ENCODE results near the gene CHDH.

Gene CHDH

GRCh38 chr3:53806182-53807116 lies 39.8 kb downstream of the CHDH start:
- DNase-seq, result no peak

GRCh38 chr3:53805463-53806159 lies 40.6 kb downstream of the CHDH start:
- DNase-seq, result no peak

DNA sequence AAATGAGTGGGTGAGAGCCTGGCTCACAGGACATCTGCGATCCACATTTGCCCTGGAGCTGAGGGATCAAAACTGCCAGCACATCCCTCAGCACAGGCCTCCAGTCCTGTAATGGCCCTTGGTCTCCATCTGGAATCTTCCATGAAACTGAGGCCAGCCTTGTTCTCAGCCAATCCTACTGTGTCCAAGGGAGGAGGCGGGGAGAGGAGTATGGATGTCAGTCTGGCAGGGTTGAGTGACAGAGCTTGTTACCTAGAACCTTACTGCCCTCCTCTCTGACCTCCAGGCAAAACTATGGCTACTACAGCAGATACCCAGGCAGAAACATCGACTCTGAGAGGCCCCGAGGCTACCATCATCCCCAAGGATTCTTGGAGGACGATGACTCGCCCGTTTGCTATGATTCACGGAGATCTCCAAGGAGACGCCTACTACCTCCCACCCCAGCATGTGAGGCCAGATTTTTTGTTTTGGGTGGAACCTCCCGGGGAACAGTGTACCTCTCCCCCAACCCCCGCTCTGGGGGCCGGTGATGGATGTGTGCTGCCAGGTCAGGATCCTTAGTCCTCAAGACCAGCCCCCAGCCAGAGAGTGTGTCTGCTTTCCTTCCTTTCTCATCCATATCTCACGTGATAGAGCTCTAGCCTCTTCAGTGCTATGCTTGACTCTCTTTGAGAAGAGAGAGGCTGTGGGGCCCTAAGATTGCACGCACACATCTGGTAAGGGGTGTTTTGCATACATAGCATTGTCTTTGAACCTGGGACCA lies 41.3 kb downstream of the CHDH start:
- no peak for DNase-seq

GRCh38 chr3:53803816-53804695 lies 42.2 kb downstream of the CHDH start:
- DNase-seq, result no peak

DNA sequence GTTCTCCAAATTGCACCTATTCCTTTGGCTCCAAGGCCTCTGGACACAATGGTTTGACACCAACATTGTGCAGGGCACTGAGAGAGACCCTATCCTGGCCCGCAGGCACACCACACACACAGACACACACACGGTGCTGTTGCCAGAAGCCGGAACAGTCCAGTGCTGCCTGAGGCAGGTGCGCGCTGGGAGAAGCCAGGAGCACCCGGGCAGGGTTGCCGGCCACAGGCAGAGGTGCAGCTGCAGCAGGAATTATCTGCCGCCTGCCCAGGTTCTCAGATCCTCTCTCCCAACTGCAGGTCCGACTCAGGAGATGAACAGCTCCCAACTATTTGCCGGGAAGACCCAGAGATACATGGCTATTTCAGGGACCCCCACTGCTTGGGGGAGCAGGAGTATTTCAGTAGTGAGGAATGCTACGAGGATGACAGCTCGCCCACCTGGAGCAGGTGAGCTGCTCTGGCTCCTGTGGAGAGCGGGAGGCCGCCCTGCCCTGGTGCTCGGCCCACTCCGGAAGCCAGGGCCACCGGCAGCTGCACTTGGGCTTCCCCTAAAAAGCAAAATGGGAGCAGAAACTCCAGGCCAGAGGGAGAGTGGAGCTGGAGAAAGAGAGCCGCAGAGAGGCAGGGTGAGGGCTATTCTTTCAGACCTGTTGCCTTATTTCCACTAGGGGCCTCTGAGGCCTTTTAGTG lies 42.9 kb downstream of the CHDH start:
- DNase-seq, result no peak

GRCh38 chr3:53802256-53802880 lies 43.9 kb downstream of the CHDH start:
- no peak for DNase-seq

DNA sequence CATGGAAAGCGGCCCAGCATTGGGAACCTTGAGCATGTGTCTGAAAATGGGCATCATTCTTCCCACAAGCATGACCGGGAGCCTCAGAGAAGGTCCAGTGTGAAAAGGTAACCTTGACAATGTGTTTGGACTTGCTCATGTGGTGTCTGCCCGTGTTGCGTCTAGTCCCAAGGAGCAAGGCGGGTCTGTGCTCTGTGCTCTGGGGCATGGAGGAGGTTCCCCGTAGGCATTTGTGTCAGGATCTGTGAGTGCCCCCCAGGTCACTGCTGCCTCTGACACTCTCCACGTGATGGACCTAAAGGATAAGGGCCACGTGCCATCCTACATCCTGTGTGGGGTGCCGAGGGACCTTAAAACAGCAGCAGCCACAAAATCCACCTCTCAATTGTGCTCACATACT lies 44.9 kb downstream of the CHDH start:
- no peak for DNase-seq

DNA sequence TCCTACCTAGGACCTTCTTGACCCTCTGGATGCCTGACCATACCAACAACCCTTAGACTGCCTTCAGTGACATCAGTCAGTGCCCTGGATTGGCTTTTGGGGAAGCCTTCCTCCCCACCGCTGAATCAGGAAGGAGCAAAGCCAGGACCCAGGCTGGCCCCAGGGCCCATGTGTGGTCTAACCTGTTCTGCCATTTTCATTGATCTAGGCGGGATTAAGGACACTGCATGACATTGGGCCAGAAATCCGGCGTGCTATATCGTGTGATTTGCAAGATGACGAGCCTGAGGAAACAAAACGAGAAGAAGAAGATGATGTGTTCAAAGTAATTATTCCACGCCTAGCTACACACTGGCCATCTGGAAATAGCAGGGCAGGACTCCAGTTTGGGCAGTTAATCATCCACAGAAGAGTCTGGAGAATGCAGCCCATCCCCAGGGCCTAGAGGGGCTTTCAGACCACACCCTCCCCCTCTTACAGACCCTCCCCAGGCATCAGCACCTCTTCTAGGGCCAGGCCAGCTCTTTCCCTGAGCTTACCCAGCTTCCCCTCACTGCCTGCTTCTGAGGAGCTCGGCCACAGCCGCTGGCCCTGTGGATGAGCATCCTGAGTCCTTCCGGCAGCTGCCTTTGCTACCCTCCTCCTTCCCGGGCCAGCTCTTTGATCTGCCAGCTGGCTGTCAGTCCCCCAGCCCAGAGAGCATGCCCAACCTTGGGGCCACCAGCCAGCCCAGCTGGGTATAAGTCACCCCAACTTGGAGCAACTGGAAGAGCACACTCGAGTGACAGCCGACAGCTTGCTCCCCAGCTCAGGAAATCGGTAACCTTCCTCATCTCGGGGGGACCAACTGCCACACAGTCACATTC lies 45.9 kb downstream of the CHDH start:
- DNase-seq, result no peak

DNA sequence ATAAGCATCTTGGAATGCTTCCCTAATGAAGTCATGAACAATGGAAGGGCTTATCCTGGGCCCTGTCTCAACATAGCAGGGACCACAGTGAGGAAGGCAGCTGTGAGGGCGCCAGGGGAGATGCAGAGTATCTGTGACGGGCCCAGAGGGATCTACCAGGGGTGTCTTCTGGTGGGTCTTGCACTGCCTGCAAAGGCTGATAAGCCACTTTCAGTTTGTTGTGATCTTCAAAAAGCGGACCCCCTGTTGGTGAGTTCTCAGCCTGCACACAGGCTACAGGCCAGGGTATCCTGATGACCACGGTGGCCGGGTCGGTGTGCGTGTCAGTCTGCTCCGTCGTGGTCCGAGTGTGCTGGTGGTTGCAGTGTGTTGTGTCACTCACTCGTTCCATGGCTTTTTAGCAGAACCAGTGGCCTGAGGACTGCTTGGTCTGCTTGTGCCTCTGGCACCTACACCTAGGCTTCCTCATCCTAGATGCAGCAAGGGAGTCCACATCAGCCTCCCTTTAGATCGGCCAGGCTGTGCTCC lies 46.8 kb downstream of the CHDH start:
- no peak for DNase-seq

GRCh38 chr3:53798144-53798543 lies 48.1 kb downstream of the CHDH start:
- DNase-seq, result no peak

GRCh38 chr3:53795789-53796560 lies 50.2 kb downstream of the CHDH start:
- DNase-seq, result no peak

- DNase-seq, result no peak
Observed at GRCh38 chr3:53795176-53795575, 51.0 kb downstream of the CHDH start.

GRCh38 chr3:53794597-53794996 lies 51.6 kb downstream of the CHDH start:
- DNase-seq, result no peak

DNA sequence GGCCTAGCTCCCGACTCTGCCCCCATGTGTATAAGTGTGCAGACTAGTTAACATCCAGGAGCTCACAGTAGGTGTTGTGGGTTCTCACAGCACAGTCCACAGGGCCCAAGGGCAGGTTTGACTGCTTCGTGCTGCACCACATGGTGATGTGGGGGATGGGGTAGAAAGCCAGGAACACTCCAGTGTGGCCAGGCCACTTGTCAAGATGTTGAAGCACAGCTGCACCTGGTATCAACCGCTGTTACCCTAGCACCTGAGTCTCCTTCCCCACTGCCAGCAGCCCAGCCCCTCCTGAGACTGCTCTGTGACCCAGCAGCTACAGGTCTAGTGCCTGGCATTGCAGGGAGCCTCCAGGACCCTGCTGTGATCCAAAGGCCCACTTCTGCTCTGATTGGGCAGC lies 53.4 kb downstream of the CHDH start:
- DNase-seq, result no peak

DNA sequence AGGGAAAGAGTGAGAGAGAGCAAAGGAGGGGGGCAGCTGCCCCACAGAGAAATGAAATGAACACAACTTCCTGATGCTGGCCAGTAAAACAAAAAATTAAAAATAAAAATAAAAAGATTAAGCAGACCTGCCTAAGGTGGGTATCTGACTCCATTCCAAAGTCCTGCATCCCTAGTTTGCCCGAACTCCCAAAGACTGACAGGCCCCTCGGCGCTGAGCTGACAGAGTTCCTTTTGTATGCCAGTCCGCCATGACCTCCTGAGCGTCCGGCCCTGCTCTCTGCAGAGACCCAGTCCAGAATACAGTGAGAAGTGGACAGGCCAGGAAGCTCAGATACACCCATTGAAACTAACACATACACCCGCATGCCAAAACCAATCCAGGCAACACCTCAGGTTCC lies 54.9 kb downstream of the CHDH start:
- DNase-seq, result no peak

DNA sequence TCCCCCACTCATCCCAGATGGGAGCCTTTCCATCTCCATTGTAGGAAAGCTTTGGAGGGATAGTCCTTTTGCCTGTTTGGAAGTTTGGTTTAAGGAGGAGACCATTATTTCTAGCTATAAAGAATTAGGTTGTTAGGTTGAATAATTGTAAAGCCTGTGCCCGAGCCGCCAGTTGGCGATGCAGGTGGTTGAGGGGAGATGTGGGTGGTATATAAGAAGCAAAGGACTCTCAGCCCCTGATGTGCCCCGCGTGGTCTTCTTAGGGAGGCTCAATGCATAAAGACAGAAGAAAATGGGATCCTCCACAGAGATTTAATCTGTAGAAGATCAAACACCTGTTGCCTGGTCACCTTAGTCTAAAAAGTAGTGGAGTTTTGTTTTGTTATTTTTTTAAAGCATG lies 55.7 kb downstream of the CHDH start:
- no peak for DNase-seq

DNA sequence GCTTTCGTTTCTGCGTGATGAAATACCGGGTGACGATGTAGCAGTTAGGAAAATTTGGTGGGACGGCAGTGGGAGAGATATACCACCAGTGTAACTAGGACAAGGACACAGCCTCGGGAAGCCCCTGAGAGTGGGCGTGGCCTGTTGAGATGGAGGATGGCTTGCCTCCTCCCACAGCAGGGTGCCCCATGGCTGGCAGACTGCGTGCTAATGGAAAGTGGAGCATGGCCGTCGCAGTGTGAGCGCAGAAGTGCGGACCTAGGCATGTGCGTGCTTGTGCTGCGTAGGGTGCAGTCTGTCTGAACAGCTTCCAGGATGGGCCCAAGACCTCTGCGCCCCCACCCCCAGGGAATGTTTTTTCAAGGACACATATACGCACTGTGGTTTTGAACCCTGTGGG lies 56.8 kb downstream of the CHDH start:
- DNase-seq, result no peak

GRCh38 chr3:53788038-53788437 lies 58.2 kb downstream of the CHDH start:
- no peak for DNase-seq

DNA sequence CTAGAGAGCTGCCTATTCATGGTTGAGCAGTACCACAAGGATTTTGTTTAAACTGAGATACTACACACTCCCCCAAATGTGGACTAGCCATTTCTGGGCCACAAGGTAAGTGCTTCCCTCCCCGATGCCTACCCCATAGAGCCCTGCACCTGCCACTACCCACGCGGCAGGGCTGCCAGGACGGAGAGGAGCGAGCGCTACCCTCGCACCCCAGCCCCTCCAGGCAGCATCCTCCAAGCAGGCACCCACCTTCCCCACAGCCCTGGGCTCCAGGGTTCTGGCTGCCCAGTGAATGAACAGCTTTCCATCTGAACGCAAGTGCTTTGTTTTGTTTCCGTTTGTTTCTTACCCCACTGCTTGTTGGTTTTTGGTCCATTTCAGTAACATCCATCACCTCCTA lies 59.2 kb downstream of the CHDH start:
- DNase-seq, result no peak

Measured in NCI-H1436 (cell line).